ENCODE results near the gene CIROP.

The CIROP gene

DNA sequence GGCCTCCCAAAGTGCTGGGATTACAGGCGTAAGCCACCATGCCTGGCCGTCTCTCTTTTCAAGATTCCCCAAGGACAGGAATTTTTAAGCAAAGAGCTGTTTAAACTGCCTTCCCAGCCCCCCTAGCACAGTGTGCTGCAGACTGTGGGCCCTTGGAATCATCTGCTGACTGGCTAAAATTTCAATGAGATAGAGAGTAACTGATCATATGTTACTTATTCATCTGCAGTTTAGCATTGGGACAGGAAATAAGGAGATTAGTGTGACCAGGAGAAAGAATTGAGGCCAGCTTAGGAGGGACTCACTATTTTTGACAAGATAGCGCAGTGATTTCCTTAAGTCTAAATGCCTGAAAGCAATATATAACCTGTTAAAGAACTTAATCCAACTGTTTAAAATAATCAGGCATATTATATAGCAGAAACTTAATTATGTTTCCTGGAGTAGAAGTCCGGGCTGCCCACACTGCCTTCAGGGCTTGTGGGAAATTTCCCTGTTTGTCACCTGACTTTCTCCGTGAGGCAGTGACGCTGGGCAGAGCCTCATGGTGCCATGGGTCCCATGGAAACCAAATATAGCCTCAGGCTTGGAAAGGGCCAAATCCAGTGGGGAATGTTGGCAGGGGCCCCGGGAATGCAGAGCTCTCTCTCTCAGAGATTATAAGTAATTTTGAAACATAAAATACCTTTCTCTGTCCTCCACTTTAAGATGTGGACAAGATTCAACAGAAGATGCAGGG lies 37.1 kb upstream of the CIROP start:
- DNase-seq (ENCODE audit: insufficient read length) (no peak), FAIRE-seq (no peak)
- TF ChIP-seq POLR2A (IDR thresholded peaks at IDR 0.05; ENCODE audit: low read depth, low read length) (no peak), POLR2AphosphoS5 (IDR thresholded peaks at IDR 0.05; ENCODE audit: low read depth, low read length) (no peak), TAF1 (IDR thresholded peaks at IDR 0.05; ENCODE audit: borderline replicate concordance, low read depth, low read length) (no peak)

DNA sequence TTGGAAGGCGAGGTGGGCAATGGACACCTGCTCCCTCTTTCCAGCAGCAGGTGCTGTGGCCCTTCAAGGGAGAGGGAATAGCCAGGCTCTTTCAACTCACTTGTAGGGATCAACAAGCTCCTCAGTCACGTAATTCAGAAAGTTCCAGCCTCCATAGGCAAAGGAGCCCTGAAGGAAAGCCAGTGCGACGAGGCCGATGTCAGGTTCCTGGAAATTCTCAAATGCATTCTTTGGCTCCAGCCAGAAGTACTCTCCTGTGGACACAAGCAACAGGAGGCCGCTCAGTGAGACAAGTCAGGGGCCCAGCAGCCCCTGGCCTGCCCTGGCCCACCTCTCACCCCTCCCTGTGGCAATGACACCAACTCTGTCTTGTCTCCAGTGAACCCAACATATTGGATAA lies 35.6 kb upstream of the CIROP start:
- FAIRE-seq (no peak), DNase-seq (ENCODE audit: insufficient read length) (no peak)

DNA sequence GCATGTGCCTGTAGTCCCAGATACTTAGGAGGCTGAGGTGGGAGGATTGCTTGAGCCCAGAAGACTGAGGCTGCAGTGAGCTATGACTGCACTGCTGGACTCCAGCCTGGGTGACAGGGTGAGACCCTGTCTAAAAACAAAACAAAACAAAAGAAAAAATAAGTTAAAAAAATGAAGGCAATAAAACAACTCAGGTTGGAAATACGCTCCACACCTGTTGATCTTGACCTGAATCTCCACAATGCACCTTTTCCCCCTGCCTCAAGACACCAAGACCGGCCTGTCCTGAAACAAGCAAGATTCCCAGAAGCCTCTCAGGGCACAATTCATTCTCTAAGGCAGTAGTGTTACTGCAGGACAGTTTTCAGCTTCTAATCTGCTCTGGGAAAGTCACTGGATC lies 35.1 kb upstream of the CIROP start:
- TF ChIP-seq POLR2A (IDR thresholded peaks at IDR 0.05; ENCODE audit: low read depth, low read length) (no peak), POLR2AphosphoS5 (IDR thresholded peaks at IDR 0.05; ENCODE audit: low read depth, low read length) (no peak), TAF1 (IDR thresholded peaks at IDR 0.05; ENCODE audit: borderline replicate concordance, low read depth, low read length) (no peak)
- DNase-seq (ENCODE audit: insufficient read length) = no peak
- FAIRE-seq = no peak

More for the DNA sequence above, 35.6 kb upstream of the CIROP start:
- TF ChIP-seq POLR2AphosphoS5 (IDR thresholded peaks at IDR 0.05; ENCODE audit: low read depth, low read length) (no peak), TAF1 (IDR thresholded peaks at IDR 0.05; ENCODE audit: borderline replicate concordance, low read depth, low read length) (no peak), POLR2A (IDR thresholded peaks at IDR 0.05; ENCODE audit: low read depth, low read length) (no peak)

DNA sequence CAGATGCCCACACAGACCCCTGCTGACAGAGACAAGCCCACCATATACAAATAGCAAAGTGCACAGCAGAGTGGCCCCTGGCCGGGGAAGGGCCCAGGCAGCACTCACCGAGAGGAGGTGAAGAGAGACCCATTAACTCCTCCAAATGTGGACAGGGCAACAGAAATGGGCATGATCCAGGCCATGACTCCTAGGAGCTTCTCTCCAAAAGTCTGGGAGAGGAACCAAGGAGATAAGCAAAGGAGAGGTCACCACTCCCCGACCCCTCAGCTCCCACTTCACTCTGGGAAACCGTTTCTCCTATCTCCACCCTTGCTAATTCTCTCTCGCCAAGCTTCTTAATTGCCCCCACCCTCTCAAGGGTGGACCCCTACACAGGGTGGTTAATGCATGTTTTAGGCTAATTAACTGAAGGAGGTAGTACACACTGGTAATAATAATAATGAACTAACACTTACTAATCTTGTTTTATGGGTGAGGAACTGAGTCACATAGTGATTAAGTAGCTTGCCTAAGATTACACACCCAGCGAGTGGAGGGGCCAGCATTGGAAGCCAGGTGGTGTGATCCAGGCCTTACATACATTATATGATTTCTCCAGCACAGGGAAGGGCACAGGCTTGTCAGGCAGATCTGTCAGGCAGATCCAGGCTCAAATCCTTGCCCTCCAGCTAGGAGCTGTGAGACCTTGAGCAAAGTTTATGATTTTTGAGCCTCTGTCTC lies 33.2 kb upstream of the CIROP start:
- no peak for TF ChIP-seq POLR2AphosphoS5 (IDR thresholded peaks at IDR 0.05; ENCODE audit: low read depth, low read length)
- TF ChIP-seq POLR2A (IDR thresholded peaks at IDR 0.05; ENCODE audit: low read depth, low read length) = no peak
- no peak for TF ChIP-seq TAF1 (IDR thresholded peaks at IDR 0.05; ENCODE audit: borderline replicate concordance, low read depth, low read length)
- no peak for DNase-seq (ENCODE audit: insufficient read length)
- FAIRE-seq = no peak

DNA sequence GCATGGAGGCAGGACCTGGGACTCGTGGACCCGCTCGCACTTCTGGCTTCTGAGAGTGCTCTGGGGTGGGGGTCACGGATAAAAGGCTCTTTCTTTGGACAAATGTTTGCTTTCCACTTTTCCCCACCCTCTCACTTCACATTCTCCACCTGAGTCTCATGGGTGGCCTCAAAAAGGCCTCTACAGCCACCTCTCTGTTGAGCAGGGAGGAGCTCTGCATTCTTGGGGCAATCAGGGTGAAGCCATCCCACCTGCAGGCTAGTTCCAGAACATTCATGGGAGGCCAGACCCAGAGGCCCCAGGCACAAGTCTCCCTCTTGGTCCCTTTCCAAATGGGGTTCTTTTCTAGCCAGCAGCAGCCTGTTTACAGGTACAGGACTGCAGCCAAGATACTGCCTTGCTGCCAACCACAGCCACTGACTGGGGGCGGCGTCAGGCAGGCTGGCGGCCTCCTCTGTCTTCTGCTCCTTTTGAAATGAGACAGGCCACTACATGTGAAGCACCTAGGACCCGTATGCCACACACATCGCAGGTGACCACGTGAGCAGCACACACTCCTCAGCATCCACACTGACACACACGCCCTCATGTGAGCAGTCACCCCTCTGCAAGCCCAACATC lies 32.5 kb upstream of the CIROP start:
- FAIRE-seq (no peak), DNase-seq (ENCODE audit: insufficient read length) (no peak)
- TF ChIP-seq POLR2A (IDR thresholded peaks at IDR 0.05; ENCODE audit: low read depth, low read length) = no peak
- no peak for TF ChIP-seq TAF1 (IDR thresholded peaks at IDR 0.05; ENCODE audit: borderline replicate concordance, low read depth, low read length)
- TF ChIP-seq POLR2AphosphoS5 (IDR thresholded peaks at IDR 0.05; ENCODE audit: low read depth, low read length) = no peak

DNA sequence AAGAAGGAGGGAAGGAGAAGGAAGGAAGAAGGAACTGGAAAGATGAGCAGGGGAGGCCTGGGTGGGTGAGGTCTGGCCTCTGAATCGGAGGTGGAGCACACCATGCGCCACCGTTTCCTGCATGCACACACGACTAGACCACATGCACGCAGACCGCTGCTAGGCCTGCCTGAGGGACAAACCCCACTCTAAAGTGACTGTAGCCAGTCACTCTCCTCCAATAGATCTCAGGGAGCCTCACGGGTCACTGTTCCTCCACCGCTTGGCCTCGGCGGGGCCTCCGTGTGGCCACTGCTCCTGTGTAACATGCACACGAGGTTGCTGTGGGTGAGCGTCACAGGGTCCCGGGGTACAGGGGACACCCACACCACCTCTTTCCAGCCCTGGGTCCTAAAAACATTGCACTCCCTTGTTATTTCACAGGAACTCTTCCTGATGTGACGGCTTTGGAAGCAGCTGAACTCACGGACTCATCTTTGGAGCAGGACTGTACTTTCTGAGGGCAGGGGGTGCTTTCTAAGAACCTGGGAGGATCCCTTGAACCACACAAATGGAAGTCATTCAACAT lies 31.9 kb upstream of the CIROP start:
- FAIRE-seq = no peak
- no peak for DNase-seq (ENCODE audit: insufficient read length)
- TF ChIP-seq POLR2A (IDR thresholded peaks at IDR 0.05; ENCODE audit: low read depth, low read length) (no peak), TAF1 (IDR thresholded peaks at IDR 0.05; ENCODE audit: borderline replicate concordance, low read depth, low read length) (no peak), POLR2AphosphoS5 (IDR thresholded peaks at IDR 0.05; ENCODE audit: low read depth, low read length) (no peak)

DNA sequence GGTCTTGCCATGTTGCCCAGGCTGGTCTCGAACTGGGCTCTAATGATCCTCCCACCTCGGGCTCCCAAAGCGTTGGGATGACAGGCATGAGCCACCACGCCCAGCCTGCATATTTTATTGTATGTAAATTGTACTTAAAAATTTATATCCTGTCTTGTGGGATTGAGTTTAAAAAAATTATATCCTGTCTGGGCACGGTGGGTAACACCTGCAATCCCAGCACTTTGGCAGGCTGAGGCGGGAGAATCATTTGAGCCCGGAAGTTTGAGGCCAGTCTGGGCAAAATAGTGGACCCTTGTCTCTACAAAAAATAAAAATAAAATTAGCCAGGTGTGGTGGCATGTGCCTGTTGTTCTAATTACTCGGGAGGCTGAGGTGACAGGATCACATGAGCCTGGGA lies 28.2 kb upstream of the CIROP start:
- TF ChIP-seq POLR2A (IDR thresholded peaks at IDR 0.05; ENCODE audit: low read depth, low read length) (no peak), POLR2AphosphoS5 (IDR thresholded peaks at IDR 0.05; ENCODE audit: low read depth, low read length) (no peak), TAF1 (IDR thresholded peaks at IDR 0.05; ENCODE audit: borderline replicate concordance, low read depth, low read length) (no peak)
- no peak for DNase-seq (ENCODE audit: insufficient read length)
- FAIRE-seq = no peak

DNA sequence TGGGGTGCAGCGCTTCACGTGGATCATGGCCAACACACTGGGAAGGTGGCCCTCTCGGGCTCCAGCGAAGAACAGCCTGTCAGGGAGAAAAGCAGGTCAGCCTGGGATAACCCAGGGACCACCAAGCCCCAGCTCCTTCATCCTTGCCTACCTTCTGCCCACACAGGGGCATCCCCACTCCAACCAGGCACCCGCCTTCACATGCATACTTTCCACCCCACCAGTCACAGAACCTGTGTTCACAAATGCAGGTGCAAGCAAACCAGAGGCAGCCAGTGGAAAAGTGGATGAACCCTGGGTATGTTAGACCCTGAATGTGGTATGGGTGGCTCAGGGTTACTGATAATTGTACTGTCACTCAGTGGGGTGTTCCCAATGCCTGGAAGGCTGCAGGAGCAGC lies 26.7 kb upstream of the CIROP start:
- FAIRE-seq (no peak), DNase-seq (ENCODE audit: insufficient read length) (no peak)
- TF ChIP-seq POLR2A (IDR thresholded peaks at IDR 0.05; ENCODE audit: low read depth, low read length) = no peak
- TF ChIP-seq TAF1 (IDR thresholded peaks at IDR 0.05; ENCODE audit: borderline replicate concordance, low read depth, low read length) = no peak
- no peak for TF ChIP-seq POLR2AphosphoS5 (IDR thresholded peaks at IDR 0.05; ENCODE audit: low read depth, low read length)

DNA sequence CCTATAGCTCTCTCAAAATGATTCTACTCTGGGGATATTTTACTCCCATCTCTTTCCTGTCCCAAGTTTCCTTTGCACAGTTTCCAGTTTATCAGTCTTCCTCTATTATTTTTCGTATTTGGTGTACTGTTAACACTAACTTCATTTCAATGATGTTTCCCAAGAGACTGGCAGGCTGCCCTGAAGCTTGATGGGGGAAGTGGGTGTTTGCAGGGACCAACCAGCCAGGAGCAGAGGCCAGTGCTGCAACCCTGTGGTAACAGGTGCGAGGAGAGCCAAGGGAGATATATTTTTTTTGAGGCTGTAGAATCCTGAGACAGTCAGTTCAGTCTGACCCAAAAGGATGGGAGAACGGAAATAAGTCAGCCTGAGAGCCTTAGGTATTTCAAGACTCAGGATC lies 26.1 kb upstream of the CIROP start:
- TF ChIP-seq POLR2AphosphoS5 (IDR thresholded peaks at IDR 0.05; ENCODE audit: low read depth, low read length) (no peak), POLR2A (IDR thresholded peaks at IDR 0.05; ENCODE audit: low read depth, low read length) (no peak), TAF1 (IDR thresholded peaks at IDR 0.05; ENCODE audit: borderline replicate concordance, low read depth, low read length) (no peak)
- no peak for FAIRE-seq

DNA sequence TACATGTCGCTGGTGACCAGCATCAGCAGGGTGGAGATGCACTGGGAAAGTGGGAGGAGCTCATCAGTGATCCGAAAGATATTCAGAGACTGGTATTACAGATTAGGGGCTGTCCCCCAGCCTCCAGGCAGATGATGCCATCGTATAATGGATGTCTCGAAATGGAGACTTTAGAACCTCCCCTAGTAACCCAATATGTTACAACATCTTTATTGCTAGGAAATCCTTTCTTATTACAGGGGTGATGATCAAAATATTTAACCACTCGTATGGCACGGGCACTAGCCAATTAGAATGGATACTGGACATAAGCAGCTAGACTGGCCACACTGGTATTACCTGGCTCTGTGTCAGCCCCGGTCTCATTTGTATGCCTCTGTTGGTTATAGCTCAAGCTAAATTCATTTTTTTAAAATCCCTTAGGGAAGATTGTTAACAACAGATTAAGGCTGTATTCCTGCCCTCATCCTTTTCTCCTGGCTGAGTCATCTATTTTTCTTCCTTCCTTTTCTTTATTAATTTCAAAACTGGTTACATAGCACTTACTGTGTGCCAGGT lies 25.0 kb upstream of the CIROP start:
- no peak for FAIRE-seq
- no peak for DNase-seq (ENCODE audit: insufficient read length)
- TF ChIP-seq POLR2A (IDR thresholded peaks at IDR 0.05; ENCODE audit: low read depth, low read length) (no peak), TAF1 (IDR thresholded peaks at IDR 0.05; ENCODE audit: borderline replicate concordance, low read depth, low read length) (no peak), POLR2AphosphoS5 (IDR thresholded peaks at IDR 0.05; ENCODE audit: low read depth, low read length) (no peak)

More for the DNA sequence above, 26.1 kb upstream of the CIROP start:
- DNase-seq (ENCODE audit: insufficient read length) = no peak
